MG63 (cell line): Measurements from ENCODE around the gene TULP3. TPM values are rescaled to one million over a fixed set of nuclear protein-coding genes. Genes with fewer than 3 reads are reported as not detected.

Experiments used
- DNase-seq: peaks from one replicate; pipeline ENCODE4 v3.0.0-alpha.2; 2020
- H3K27me3 ChIP-seq: fragments of 250-450 bp; sonication (Bioruptor Pico); 2 replicates; pipeline ENCODE4 v1.5.1; 2020; ENCODE audit warnings: mild to moderate bottlenecking, moderate library complexity
- H3K36me3 ChIP-seq: fragments of 250-450 bp; sonication (Bioruptor Pico); 2 replicates; pipeline ENCODE4 v1.5.1; 2020; ENCODE audit warnings: mild to moderate bottlenecking, moderate library complexity
- H3K4me3 ChIP-seq: fragments of 250-450 bp; sonication (Bioruptor Pico); 2 replicates; pipeline ENCODE4 v1.5.1; 2020; ENCODE audit warnings: mild to moderate bottlenecking, moderate library complexity
- H3K9me3 ChIP-seq: fragments of 250-450 bp; sonication (Bioruptor Pico); 2 replicates; pipeline ENCODE4 v1.5.1; 2020; ENCODE audit warnings: mild to moderate bottlenecking, moderate library complexity
- total RNA-seq: library from RNA; depleted of rRNA; stranded (reverse); fragments of >200 nt; shearing (Covaris generic); gene quantifications from 2 replicates; pipeline ENCODE4 v1.2.3, GENCODE V29; 2014; ENCODE audit warnings: low replicate concordance; rRNA removed

TULP3 gene
- total RNA-seq, 1 experiment from 2014 or later: 21.1 TPM

- no peak overlapping the region for H3K4me3 ChIP-seq
- peaks cover 11% of the 10 kb centered on the region for H3K36me3 ChIP-seq
- H3K27me3 ChIP-seq: no peaks in the 10 kb centered on the region
- DNase-seq: no peak
- H3K9me3 ChIP-seq: no peaks in the 10 kb centered on the region
These were observed 87.1 kb downstream of the TULP3 start for GRCh38 chr12:2977776-2978175.

GRCh38 chr12:2979806-2980205 lies 89.1 kb downstream of the TULP3 start:
- H3K27me3 ChIP-seq: no peaks in the 10 kb centered on the region
- no peak overlapping the region for H3K4me3 ChIP-seq
- H3K9me3 ChIP-seq: no peaks in the 10 kb centered on the region
- peaks cover 15% of the 10 kb centered on the region for H3K36me3 ChIP-seq
- DNase-seq: no peak

- Histone ChIP-seq H3K36me3 (peaks cover 16% of the 10 kb centered on the region), H3K9me3 (no peaks in the 10 kb centered on the region), H3K4me3 (no peak overlapping the region), H3K27me3 (no peaks in the 10 kb centered on the region)
- no peak for DNase-seq
These were observed 89.9 kb downstream of the TULP3 start for GRCh38 chr12:2980630-2981029.

- no peaks in the 10 kb centered on the region for H3K9me3 ChIP-seq
- H3K4me3 ChIP-seq: no peak overlapping the region
- DNase-seq: no peak
- peaks cover 22% of the 10 kb centered on the region for H3K36me3 ChIP-seq
- no peaks in the 10 kb centered on the region for H3K27me3 ChIP-seq
These were observed 91.7 kb downstream of the TULP3 start for GRCh38 chr12:2982361-2982760.

GRCh38 chr12:2984249-2984648 lies 93.6 kb downstream of the TULP3 start:
- no peaks in the 10 kb centered on the region for H3K27me3 ChIP-seq
- H3K4me3 ChIP-seq: no peak overlapping the region
- H3K36me3 ChIP-seq: peaks cover 23% of the 10 kb centered on the region
- no peaks in the 10 kb centered on the region; the same call in 1 of the 2 replicates for H3K9me3 ChIP-seq
- DNase-seq: no peak

- Histone ChIP-seq H3K9me3 (peaks cover 4% of the 10 kb centered on the region), H3K36me3 (peaks cover 22% of the 10 kb centered on the region), H3K27me3 (no peaks in the 10 kb centered on the region), H3K4me3 (no peak overlapping the region)
- no peak for DNase-seq
These were observed 94.0 kb downstream of the TULP3 start for GRCh38 chr12:2984698-2985097.

GRCh38 chr12:2986876-2987275 lies 96.2 kb downstream of the TULP3 start:
- Histone ChIP-seq H3K4me3 (no peak overlapping the region), H3K36me3 (peaks cover 22% of the 10 kb centered on the region), H3K9me3 (peaks cover 7% of the 10 kb centered on the region), H3K27me3 (no peaks in the 10 kb centered on the region)
- DNase-seq: no peak

- Histone ChIP-seq H3K27me3 (no peaks in the 10 kb centered on the region), H3K9me3 (peaks cover 7% of the 10 kb centered on the region), H3K4me3 (no peak overlapping the region), H3K36me3 (peaks cover 22% of the 10 kb centered on the region)
- no peak for DNase-seq
These were observed 97.8 kb downstream of the TULP3 start for GRCh38 chr12:2988494-2988893.

Other genes starting within 250 kb of the TULP3 start
- gene FKBP4, start 95.9 kb upstream of the TULP3 start, total RNA-seq: 94.6 and 105 TPM in 2 replicates
- gene ITFG2, start 78.2 kb upstream of the TULP3 start, total RNA-seq: 12.5 and 14.6 TPM in 2 replicates
- not detected in 2 replicates for gene NRIP2, start 55.9 kb upstream of the TULP3 start, total RNA-seq
- gene TEX52, start 33.9 kb upstream of the TULP3 start, total RNA-seq: not detected in 2 replicates
- gene FOXM1, start 13.7 kb upstream of the TULP3 start, total RNA-seq: 24.5 and 30.9 TPM in 2 replicates
- gene RHNO1, start 13.7 kb upstream of the TULP3 start, total RNA-seq: 51.2 and 52.8 TPM in 2 replicates
- gene TEAD4, start 68.5 kb downstream of the TULP3 start, total RNA-seq: 3.3 and 30.8 TPM in 2 replicates
- gene TSPAN9, start 186.5 kb downstream of the TULP3 start, total RNA-seq: 25.8 and 31.0 TPM in 2 replicates